GM21529 (cell line): ENCODE data around the gene TLL2.

ENCODE experiments used
- ATAC-seq: cut with Tn5 transposase; IDR thresholded peaks from one replicate; pipeline ENCODE4 v1.9.1; 2021; ENCODE audit not compliant: unreplicated experiment

Gene TLL2

DNA sequence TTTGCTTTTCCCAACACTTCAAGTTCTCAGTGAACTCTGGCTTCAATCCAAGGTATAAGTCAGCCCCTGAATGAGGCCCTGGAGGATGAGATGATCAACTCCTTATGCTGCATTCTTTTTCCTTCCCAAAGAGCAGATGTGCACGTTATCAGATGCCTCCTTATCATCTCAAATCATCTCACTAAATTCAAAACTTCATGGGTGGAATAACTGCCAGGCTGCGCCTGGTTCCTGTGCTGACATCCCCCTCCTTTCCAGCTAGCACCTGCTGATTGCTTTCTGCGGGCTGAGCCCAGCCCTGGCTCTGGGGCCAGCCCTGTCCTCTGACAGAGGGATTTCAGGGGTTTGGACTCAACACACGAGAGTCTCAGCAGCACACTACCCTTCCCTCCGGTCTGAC, 44.9 kb downstream of the TLL2 start:
- no peak for ATAC-seq

DNA sequence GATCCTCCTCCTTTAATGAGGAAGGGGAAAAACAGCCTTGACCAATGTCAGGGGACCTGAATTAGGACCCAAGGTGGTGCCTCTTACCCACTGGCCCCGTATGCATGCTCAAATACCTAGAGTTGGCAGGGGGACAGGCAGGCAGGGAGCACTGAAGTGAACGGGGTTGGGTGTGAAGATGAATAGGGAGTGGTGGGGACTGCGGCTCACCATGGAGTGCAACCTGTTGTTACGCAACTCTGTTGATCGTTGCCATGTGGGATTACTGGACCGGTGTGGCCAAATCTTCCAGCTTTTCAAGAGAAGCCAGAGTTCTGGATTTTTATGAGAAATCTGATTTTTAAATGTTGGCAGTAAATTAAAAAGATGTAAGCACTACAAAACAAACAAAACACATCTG, 48.1 kb downstream of the TLL2 start:
- no peak for ATAC-seq

DNA sequence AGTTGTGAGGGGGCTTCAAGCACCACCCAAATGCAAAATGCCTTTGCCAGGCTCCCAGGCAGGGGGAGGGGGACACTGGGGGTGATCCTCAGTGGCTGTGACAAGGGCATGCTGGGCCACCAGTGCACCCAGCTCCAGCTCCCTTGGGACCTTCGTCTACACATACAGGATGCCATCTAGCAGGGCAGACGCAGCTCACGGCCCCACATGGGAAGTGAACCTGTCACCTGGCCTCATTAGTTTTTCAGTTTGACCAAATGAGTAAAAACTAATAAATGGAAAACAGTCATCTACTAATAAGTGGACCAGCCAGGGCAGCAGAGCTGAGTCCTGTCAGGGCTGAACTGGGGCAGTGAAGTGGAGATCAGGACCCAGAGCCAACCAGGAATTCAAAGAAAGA, 50.2 kb downstream of the TLL2 start:
- ATAC-seq, result no peak

DNA sequence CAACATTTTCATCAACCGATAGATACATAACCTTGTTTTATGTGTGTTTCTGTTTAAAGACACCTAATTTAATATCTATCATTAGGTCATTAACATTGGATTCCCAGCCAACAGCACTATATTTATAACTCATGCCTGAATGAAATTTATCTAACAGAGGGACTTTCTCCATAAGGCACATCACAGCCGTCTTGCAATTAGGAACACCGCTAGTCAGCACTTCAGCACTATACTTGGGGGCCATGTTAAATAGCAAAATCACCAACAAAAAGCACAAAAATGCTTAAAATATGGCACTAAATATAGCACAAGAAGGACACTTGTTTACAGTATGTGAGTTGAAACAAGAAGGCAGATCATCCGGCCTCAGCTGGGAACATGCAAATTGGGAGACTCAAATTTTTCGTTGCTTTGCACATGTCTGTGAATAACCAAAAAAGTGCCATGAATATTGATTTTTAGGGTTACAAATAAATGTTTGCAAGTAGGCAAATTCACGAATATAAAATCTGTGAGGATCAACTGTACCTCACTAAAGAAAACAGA, 51.0 kb downstream of the TLL2 start:
- no peak for ATAC-seq

DNA sequence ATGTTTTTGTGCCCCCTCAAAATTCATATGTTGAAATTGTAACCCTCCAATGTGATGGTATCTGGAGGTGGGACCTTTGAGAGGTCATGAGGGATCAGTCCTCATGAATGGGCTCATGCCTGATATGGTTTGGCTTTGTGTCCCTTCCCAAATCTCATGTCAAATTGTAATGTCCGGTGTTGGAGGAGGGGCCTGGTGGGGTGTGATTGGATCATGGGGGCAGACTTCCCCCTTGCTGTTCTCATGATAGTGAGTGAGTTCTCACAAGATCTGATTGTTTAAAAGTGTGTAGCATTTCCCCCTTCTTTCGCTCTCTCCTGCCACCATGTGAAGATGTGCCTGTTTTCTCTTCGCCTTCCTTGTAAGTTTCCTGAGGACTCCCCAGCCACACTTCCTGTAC, 53.4 kb downstream of the TLL2 start:
- no peak for ATAC-seq

DNA sequence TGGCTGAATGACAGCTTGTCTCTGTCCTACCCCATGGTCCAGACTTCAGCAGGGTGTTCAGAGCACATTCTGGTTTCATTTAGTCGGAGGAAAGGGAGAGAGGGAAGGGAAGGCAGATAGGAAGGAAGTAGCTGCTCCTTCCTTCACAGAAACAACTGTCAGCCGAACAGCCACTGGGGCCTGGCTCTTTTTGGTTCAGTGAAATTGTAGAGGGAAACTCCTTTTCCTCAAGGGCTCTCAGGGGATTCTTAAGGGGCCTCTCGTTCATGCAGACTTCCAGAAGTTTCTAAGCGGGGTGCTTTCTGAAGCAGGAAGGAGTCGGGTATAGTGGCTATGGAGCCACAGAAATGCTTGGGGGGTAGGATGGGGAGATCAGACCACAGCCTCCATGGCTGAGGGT, 56.4 kb downstream of the TLL2 start:
- no peak for ATAC-seq

DNA sequence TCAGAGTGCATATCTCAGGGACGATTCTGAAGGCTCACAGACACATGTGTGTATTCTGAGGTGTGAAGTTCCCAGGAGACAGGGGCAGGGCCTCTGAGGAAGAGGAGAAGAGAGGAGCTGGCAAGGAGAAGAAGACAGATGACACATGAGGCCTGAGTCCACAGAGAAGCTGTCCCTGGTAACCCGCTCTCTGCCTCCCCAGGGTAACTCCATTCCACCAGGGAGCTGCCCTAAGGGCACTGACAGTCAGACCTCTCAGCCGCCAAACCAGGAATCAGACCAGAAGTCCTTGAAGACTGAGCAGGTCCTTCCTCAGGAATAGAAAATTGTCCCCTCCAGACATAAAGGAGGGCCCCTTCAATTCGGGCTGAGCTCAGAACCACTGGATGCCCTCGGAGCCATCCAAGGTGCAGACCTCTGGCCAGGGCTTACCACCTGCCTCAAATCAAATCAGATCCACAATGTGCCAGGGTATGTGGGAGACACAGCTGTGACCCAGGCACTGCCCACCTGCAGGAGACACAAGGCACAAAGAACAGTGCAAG, 57.4 kb downstream of the TLL2 start:
- ATAC-seq, result no peak

DNA sequence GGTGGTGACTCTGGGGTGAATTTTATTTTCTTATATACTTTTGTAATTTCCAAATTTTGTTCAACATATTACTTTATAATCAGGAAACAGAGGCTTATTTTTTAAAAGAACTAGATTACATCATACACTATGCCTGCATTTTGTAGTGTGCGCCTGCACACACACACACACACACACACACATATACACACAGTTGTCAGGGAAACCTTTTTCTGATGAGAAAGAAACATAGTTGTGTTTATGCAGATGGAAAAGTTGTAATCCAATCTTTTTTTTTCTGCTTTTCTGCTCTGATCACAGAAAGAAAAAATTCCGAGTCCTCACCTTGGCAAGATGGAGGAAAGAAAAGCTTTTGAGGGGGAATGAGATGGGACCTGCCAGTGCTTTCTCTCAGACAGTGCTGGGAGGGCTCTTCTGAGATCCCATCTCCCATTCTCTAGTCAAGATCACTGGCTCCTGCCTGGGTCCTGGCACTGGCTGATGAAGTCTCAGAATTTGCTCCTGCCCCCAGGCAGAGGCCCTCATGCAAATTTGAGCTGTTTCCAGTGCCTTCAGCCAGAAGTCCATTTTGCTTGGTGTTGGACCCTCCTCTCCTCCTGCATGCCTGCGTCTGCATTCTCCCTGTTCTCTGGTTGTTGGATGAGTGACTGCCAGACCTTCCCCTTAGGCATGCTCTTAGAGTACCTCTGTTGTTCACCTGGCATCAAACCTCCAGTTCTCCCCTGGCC, 59.7 kb downstream of the TLL2 start:
- no peak for ATAC-seq

DNA sequence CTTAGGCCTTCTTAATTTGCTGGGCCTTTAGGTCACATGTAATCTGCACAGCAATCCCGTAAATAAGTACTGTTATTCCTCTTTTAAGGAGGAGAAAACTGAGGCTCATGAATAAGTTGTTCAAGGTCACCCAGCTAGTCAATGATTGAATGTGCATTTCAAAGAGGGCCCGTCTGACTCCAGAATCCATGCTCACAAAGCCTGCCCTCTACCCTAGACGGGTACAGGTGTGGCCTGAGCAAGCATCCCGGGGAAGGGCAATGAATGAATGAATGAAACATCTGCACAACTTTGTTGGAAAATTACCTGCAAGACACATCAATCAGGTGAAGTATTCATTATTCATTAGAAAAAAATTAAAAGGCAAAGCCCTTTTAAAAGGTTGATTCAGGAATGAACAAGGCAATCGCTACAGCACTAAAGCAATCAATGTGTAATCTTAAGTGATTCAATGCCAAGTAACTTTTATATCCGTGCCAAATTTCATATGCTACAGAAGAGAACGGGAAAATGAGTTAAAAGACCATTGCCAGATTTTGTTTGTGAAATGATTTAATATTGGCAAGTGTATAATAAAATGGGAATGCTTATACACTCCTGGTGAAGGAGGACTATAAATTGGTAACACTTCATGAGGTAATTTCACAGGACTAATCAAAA, 61.1 kb downstream of the TLL2 start:
- ATAC-seq, result no peak

DNA sequence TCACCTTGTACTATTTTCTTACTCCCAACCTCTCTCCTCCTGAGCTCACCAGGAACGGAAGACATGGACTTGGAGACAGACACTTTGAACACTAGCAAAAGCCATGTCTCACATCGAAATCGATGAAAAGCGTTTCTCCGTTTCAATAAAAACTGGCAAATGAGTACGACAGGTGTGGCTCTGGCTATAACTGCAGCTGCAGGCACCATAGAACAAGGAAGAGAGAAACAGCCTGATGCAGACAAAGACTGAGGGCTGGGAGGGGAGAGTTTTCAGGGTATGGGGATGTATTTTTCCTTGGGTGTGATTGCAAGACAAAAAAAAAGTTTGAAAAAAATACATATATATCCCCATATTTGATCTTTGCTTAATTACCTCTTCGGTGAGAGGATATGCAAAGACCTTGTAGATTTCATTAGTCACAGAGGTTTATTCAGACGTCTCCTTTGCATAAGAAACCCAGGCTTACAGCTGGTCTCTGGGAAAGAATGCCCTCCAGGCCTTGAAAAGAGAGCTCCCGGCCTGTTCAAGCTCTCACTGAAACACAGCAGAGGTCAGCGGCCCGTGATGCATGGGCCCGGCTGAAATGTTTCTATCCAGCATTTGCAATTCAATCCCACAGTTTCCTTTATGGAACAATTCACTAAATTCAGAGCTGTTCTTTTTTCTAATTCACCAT, 63.1 kb downstream of the TLL2 start:
- no peak for ATAC-seq

DNA sequence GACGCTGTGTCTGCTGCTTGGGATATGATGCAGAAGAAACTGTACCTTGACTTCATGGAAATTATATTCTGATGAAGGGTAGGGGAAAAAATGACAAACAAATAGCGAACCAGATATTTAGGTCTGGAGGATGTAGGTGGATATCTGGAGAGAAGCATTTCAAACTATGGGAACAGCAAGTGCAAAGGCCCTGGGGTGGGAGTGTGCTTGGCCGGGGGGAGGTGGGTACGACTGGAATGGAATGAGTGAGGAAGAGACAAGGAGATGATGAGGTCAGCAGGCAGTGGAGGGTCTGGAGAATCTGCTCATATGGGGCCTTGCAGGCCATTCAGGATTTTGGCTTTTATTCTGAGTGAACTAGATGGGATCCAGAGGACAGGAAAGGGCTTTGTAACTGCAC, 65.2 kb downstream of the TLL2 start:
- no peak for ATAC-seq

DNA sequence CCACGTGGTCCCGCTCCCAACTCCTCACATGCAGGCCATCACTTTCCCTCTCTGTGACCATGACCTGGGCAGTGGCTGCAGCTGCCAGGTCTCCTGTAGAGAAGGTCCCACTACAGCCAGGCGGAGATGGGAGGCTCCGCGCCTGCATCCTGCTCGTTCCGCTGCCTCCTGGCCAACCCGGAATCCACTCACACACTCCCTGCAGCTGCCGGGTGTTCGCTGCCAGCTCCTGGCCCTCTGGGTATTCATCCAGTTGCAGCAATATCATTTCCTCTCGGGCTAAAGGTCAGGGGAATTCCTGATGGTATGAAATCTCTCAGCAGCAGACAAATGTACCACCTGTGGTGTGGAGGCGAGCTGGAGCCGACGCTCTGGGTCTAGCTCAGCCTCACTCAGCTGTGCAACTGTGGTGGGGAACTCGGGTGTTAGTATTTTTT, 65.7 kb downstream of the TLL2 start:
- ATAC-seq, result peak; percentile 53

DNA sequence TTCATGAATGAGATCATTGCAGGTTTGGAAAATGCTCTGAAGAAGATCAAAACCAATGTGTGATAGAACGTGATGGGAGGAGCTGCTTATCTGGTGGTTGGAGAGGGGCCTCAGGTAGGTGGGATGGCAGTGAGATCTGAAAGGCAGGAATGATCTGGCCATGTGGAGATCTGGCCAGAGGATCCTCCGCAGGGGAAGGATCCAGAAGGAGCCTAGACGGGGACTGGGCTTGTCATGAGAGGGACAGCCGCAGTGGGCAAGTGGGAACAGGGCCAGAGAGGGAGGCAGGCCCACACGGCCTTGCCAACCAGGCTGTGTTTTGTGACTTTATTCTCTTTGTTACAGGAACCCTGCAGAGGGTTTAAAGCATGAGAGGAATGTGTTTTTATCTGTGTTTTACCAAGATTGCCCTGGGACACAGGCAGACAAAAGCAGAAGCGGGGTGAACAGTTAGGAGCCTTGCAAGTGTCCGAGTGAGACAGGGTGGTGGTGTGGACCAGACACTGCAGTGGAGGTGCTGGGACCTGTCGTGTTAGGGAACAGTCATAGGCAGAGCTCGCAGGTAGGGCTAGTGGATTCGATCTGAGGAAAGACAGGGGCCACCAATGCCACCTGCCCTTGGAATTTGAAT, 66.6 kb downstream of the TLL2 start:
- no peak for ATAC-seq

DNA sequence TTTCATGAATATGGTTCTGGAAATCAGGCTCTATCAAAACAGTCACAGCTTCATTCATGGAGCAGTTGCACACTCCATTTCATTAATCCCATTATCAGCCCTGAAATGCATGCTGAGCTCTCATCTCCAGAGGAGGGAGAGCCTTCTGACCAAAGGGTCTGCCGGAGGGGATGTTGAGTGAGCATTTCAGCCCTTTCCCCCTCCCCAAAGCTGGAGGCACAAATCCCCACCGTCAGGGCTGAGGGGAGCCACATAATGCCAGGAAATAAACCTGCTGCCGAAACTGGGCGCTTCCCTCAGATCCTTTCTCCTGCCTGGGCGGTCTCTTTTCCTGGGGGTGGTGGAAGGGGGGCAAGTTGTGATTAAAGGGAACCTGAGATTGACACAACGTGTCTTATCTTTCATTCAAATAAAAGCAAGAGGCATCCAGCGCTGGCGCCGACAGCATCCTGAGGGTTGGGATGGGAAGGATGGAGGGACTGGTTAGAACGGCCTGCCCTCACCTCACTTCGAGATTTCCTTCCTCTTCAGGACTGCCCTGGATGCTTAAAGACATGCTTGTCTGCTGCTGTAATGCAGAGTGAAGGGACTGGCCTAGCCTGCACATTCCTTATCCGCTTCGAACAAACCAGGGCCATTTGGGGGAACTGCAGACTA, 71.6 kb downstream of the TLL2 start:
- ATAC-seq, result no peak

DNA sequence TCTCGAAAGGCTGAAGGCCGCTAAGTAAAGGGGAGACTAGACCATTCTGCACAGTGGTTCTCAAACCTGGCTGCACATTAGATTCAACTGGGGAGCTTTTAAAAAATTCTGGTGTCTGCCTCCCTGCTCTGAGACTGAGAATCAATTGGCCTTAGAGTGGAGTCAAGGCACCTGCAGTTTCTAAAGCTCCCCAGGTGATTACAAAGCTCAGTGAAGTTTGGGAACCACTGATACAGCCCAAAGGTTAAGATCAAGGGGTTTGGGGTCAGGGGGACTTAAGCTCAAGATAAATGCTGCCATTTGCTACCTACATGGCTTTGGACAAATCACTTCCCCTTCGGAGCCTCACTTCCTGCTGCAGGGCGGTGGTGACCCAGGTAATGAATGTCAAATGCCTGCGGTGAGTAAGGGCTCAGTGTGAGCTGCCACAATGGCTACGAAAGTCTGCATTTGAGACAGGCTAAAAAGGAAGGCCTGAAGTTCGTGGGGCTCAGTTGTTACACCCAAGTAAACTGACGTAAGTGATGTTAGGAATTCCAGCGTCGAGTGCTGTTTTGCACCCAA, 72.3 kb downstream of the TLL2 start:
- no peak for ATAC-seq

DNA sequence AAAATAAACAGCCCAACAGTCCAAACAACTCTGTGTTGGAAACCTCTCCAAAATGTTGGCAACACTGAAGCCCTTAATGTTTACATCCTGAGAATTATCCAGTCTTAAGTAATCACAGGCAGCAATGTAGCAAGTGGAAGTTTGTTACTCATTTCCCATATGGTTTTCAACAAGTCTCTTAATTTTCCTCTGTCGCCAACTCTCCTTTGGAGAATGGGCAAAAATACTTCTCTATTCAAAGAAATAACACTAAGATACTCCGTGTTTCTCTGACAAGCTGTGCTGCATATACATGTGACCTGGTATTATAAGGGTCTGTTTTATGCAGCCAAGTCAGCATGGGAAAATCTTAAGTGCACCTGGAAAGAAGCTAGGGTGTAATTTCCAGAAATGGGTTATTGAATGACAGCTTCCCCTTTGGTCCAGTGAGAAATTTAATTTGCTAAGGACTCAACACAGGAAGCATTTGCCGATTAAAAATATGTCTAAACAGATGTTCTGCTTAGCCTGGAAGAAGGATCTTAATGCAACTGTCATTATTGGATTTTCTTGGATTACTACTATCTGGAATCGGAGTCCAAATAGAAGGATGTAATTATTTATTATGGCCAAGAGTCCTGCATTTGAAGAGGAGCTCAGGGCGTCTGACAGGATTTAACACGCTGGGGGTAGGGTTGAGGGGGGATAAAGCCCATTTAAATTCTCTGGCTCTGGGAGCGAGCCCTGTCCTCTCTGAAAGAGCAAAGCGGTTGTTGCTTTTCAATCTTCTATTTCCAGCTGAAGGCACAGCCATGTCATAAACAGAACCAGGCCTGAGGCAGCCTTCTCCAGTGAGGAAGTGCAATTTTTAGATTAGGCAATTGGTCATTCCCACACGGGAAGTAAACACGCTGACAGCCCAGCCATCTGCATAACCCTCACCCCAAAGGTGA, 73.1 kb downstream of the TLL2 start:
- no peak for ATAC-seq

DNA sequence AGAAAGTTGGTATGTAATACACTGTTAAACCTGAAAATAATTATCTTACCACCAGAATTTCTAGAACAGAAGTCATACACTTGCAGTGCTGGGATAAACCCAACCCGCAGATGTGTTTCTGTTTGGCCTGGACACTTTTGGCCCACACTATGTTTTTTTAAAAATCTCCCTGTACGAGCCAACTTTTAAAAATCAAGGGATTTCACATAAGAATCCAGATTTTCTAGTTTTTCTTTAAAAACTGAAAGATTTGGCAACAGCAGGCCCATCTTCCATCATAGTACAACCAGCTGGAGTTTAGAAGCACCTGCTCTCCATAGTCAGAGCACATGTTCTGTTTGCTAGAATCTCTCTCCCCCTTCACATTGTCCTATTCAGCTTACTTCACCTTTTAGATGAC, 74.0 kb downstream of the TLL2 start:
- no peak for ATAC-seq

DNA sequence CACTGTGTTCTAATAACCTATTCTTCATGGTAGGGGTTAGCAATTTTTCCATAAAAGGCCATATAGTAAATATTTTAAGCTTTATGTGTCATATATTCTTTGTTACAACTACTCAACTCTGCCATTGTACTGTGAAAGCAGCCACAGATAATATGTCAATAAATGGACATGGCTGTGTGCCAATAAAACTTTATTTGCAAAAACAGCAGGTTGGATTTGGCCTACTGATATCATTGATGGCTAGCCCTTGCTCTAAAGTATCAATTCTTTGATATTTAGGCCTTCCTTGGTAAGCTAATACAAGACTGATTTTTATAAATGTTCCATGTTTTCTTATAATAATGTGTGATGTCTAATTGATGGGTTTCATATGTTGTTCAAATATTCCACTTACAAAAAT, 77.7 kb downstream of the TLL2 start:
- no peak for ATAC-seq

DNA sequence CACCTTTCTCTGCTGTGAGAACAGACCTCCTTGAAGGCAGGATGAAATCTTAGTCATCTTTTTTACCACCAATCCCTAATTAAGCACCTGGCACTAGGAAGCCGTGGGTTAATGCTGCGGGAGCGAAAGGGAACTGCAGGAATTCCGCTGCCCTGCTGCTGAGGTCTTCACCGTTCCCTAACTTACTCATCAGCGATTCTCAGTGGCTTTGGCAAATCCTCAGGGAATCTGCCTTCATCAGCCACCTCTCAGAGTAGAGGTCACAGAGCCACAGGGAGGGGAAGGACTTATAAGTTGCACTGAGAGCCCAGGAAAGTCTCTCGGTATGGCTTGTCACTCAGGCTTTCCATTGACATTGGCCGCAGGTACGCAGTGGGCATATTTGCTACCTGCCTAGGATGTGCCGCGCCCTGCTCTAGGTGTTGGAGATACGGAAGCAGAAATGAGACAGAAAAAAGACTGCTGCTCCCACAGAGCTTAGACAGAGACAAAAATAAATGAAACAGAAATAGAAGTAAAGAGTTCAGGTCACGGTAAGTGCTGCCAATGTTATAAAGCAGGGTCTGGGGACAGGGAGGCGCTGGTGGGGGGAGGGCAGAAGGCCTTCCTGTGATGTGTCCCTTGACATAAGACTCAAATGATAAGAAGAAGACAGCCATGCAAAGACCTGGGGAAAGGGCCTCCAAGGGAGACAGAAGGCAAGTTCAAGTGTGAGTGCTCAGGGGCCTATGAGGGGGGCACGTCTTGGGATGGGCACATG, 82.3 kb downstream of the TLL2 start:
- no peak for ATAC-seq
